Kidney epithelial cell (primary cell): ENCODE data around the gene SORBS1. TPM values are rescaled to one million over a fixed set of nuclear protein-coding genes. Genes with fewer than 3 reads are reported as not detected.
"Not testable (repeated sequence)": the region's sequence is repeated elsewhere in the genome, so short reads cannot be mapped to it uniquely, and the experiment has no call there.

Experiments
- DNase-seq: peaks from one replicate; pipeline ENCODE4 v3.0.0-alpha.2; 2010; ENCODE audit warnings: low read depth
- H3K27me3 ChIP-seq: 2 replicates; pipeline ENCODE4 v1.6.0; 2011; ENCODE audit warnings: low read length; ENCODE audit not compliant: control insufficient read depth, insufficient read depth
- H3K36me3 ChIP-seq: 2 replicates; pipeline ENCODE4 v1.5.1; 2011; ENCODE audit warnings: low read length; ENCODE audit not compliant: control insufficient read depth, insufficient read depth
- H3K4me3 ChIP-seq: 2 replicates; pipeline ENCODE4 v1.5.1; 2011; ENCODE audit warnings: low read depth, mild to moderate bottlenecking, control low read depth, low read length
- CTCF ChIP-seq: IDR thresholded peaks from 2 replicates; pipeline ENCODE4 v1.5.1; 2011; ENCODE audit warnings: mild to moderate bottlenecking, moderate library complexity, low read length, control low read depth, inconsistent platforms; ENCODE audit not compliant: insufficient read depth, poor library complexity, severe bottlenecking
- total RNA-seq: library from RNA; depleted of rRNA; stranded (reverse); fragments of >200 nt; gene quantifications from 2 replicates; pipeline ENCODE4 v1.2.3, GENCODE V29; 2015

The SORBS1 gene
- total RNA-seq, 1 donor from 2014 or later = 4.9 TPM

GRCh38 chr10:95469676-95470075 lies 91.5 kb downstream of the SORBS1 start:
- TF ChIP-seq CTCF = no peak
- Histone ChIP-seq H3K36me3 (no peaks in the 10 kb centered on the region), H3K4me3 (no peak overlapping the region), H3K27me3 (no peaks in the 10 kb centered on the region)
- no peak for DNase-seq

- no peak for DNase-seq
- no peaks in the 10 kb centered on the region for H3K36me3 ChIP-seq
- no peak overlapping the region for H3K4me3 ChIP-seq
- TF ChIP-seq CTCF = no peak
- H3K27me3 ChIP-seq = no peaks in the 10 kb centered on the region
These were observed 91.9 kb downstream of the SORBS1 start for GRCh38 chr10:95469251-95469650.

GRCh38 chr10:95467642-95468041 lies 93.5 kb downstream of the SORBS1 start:
- not testable (repeated sequence) for H3K4me3 ChIP-seq, H3K27me3 ChIP-seq, DNase-seq, H3K36me3 ChIP-seq

DNA sequence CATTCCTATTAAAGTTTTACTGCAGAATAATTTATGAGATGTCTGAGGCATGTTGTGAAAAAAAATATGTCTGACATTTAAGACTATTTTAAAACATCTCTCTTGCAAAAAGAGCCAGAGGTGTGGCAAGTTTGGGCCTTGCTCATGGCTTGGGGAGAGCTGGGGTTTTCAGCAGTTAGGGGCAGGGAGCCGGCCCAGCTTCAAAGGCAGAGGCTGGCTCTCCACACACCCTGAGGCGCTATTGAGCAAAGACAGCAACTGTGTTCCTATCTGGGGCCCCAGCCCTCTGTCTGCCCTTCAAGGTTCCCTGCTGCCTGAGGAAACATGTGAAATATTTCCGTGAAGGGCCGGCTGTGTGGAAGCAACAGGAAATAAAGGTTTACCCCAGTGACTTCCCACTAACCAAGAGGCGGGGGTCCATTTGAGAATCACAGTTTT lies 94.0 kb downstream of the SORBS1 start:
- Histone ChIP-seq H3K27me3 (no peaks in the 10 kb centered on the region), H3K36me3 (no peaks in the 10 kb centered on the region), H3K4me3 (no peak overlapping the region)
- no peak for DNase-seq
- peak; percentile 7 for TF ChIP-seq CTCF

GRCh38 chr10:95466436-95466835 lies 94.7 kb downstream of the SORBS1 start:
- no peak for DNase-seq
- H3K27me3 ChIP-seq = no peaks in the 10 kb centered on the region
- TF ChIP-seq CTCF = no peak
- H3K4me3 ChIP-seq = no peak overlapping the region
- no peaks in the 10 kb centered on the region for H3K36me3 ChIP-seq

DNA sequence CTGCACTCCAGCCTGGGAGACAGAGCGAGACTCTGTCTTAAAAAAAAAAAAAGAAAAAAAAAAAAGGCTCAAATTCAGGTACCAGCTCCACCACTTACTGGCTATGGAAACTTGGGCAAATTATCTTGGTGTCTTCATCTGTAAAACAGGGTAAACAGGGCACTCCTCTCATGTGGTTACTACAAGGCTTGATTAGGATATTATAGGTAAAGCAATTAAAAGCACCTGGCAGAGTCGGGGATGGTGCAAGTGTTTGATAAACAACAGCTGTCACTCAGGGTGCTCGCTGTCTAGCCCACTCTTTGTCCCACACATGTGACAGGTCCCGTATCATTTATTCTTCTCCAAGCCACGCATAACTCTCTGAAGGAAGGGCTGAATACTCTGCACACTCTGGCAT lies 96.9 kb downstream of the SORBS1 start:
- DNase-seq = no peak
- Histone ChIP-seq H3K27me3 (no peaks in the 10 kb centered on the region), H3K36me3 (no peaks in the 10 kb centered on the region), H3K4me3 (no peak overlapping the region)
- no peak for TF ChIP-seq CTCF
